HG03025 (cell line): ENCODE data around the gene KIF5C.

ENCODE experiments used
- ATAC-seq: cut with Tn5 transposase; IDR thresholded peaks from one replicate; pipeline ENCODE4 v1.9.1; 2021; ENCODE audit warnings: mild to moderate bottlenecking, moderate library complexity; ENCODE audit not compliant: unreplicated experiment, low FRiP score

The KIF5C gene

DNA sequence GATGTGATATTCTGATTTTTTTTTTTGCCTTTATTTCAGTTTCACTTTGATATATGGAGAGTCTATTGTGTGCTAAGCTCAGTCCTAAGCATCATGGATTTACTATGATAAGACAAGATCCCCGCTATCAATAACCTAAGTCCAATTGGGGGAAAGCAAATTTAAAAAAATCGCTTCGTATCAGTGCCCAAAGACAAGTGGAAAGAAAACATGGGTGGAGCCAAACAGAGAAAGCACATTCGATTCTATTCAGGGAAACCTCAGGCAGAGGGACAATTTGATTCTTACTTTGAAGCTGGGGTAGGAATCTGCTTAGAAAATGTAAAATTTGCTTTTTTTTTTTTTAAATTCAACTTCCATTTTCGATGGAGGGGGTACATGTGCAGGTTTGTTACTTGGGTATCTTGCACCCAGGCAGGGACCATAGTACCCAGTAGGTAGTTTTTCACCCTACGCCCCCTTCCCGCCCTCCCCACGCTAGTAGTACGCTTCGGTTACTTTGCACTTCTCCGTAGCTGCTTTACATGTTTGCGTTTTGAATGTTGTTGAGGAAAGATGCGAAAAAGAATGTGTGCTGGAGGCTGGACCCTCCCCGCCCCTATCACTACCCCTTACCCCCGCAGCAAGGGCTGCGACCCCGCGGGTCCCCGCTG lies 12.4 kb downstream of the KIF5C start:
- no peak for ATAC-seq

DNA sequence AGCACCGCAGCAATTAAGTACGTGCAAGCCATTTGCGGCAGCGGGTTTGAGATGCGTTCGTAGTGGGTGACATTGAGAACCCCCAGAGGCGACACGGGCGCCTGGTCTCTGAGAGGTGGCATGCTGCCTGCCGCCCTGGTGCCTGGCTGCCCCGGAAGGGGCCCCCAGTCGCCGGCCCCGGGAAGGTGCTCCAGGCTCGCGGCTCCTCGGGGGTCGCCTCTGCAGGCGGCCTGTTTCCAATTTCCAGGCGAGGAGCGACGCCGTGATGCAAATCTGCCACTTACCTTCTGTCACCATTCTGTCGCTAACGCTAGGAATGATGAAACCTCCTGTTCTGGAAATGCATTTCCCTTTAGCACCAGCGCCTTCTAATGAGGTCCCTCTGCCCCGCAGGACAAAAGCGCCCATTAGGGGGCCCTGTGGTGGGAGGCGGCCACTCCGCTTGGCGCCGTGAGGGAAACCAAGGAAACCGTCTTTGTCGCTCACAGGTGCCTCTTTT lies 13.0 kb downstream of the KIF5C start:
- ATAC-seq: no peak

DNA sequence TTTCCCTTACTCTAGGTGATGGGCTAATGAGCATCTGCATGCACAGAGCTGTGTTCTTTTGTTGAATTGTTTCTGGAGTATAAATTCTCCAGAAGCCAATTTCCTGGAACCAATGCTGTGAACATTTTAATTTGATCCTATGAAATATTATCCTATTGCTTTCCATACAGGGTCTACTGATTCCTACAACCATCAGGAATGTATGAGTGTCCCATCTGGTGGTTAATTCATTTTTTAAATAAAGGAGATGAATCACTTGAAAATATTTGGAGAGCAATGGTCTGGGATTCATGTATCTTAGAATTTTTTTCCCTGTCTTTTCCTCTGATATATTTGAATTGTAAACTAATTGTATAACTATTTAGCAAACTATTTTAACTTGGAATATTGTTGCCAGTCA lies 14.0 kb downstream of the KIF5C start:
- no peak for ATAC-seq

DNA sequence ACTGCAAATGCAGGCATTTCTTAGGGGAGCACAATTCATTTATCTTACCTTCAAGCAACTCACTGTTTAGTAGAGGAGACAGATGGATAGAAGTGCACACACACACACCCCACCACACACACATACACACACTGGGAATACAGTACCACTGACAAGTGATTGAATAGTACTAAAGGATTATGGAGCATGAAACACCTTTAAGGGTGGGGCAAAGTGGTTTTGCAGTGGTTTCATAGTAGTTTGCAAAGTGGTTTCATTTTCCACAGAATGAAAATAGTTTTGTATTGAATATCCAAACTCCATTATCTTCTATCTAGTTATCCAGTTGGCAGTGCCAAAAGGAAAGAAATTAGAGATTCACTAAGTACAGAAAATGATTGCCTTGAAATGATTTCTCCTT lies 18.9 kb downstream of the KIF5C start:
- no peak for ATAC-seq

DNA sequence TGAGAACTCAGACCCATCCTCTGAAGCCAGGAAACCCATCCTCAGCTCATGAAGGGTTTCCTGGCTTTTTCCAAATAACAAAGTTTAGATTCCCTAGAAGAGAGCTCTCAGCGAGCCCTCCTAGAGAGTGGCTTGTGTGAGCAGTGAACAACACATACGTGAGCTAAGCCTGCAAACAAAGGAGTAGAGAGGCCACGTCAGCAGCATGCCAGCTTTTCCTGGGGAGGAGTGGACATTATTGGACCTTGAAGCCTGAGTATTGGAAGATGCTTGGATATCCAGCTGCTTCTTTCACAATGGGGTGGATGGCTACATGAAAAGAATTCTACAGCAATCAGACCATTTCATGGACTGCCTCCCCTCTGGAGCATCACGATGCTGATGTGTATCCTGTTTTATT lies 21.1 kb downstream of the KIF5C start:
- ATAC-seq: no peak

DNA sequence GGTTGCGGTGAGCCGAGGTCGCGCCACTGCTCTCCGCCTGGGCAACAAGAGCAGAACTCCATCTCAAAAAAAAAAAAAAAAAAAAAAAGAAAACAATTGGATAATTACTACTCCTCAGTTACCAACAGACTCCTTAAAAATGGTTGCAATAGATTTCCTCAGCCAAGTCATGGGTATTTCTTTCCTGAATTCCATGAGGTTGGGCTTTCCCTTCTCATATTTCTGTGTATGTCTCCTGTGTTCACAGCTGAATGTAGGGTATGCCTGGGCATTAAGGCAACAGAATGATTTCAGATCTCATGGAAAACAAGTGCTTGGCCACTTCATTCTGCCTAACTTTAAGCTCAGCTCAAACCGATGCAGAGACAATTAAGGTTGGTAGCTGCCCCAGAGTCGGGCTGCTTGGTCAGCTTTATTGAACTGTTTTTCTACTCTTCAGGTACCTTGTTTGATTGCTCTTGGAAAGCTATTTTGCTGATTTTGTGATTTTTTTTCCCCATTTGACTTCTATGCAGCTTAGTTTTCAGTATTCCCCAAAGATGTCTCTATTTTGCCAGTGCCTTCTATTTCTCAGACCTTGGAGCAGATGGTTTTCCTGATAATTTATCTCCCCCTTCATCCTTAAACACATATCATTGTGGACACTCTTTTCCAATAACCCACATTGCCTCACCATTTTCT lies 24.8 kb downstream of the KIF5C start:
- no peak for ATAC-seq

DNA sequence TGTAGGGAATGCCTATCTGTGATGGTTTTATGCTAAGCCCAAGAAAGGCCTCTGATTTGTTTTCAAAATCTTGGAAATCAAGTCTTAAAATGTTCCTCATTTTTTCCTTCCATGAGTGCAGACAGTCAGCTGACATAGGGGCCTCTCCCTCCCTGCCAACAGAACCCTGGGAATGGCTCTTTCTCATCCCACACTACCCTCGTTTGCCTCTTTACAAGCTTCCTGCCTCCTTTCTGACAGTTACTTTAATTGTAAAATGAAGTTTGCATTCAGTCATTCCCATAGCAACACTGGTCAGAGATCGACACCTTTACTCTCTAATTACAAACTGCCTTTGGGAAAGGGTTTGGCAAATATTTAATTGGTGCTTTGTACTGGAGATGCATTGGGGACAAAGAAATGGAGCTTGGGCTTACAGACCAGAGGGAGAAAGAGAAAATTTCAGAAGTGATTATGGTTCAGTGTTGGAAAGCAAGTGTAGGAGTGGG lies 25.4 kb downstream of the KIF5C start:
- ATAC-seq: no peak

DNA sequence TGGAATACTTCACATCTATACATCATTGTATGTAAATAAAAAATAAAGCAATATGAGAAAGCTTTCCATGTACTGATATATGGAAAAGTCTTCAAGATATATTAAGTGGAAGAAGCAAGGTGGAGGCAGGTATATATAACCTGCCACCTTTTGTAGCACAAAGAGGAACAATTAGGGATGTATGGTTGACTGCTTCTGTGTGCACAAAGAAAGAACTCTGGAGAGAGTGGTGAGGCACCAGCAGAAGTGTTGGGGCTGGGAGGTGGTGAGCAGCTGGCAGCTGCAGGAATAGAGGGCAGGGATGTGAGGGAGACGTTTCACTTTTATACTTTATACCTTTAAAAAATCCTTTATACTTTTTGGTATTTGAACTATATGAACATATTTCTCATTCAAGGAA lies 26.1 kb downstream of the KIF5C start:
- ATAC-seq: no peak

DNA sequence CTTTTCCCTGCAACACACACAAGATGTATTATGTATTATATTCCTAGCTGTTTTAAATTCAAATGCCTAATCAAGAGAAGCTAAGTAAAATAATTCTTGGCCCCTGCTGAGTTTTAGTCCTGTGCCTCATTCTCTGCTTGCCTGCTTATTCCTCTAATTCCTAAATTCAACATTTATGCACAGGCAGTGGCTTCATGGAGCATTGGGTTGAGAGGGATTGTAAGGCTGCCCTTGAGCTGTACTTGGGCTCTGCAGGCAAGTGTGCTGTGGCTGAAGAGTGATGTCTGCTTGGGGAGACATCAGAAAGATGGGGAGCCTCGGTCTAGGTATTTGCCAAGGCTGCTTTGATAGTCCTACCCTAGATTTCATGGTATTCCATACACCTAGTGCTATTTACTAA lies 27.8 kb downstream of the KIF5C start:
- no peak for ATAC-seq

DNA sequence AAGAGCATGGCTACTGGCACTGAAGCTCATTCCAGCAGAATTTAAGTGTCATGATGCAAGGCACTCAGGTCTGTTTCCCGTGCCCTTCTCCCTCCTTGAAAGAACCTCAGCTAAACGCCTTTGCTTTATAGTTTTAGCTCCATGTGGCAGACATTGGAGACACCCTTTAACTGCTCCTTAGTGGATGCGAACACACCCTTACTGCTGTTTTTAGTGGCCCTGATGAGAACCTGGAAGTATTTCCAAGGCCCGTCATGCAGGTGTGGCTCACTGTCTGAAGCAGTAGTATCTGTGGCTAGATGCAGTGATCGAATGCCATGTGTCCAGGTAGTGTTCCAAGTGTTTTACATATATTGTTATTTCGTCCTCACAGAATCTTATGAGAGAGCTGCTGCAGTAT lies 28.3 kb downstream of the KIF5C start:
- ATAC-seq: no peak

DNA sequence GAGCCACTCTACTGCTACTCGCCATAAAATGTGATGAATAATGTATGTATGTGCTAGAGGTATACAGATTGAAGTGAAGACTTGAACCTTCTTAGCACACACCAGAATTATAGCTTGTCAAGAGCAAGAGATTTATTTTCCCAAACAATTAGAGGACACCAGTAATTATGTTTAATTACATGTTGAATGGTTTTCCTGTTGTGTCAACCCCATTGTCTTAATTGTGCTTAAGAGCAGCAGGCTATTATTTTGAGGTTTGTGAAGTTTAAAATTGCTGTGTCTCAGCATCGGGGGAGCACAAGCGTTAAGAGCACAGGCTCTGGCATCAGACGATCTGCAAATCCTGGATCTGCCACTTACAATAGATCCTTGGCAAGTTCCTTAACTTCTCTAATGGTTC lies 29.0 kb downstream of the KIF5C start:
- ATAC-seq: no peak

DNA sequence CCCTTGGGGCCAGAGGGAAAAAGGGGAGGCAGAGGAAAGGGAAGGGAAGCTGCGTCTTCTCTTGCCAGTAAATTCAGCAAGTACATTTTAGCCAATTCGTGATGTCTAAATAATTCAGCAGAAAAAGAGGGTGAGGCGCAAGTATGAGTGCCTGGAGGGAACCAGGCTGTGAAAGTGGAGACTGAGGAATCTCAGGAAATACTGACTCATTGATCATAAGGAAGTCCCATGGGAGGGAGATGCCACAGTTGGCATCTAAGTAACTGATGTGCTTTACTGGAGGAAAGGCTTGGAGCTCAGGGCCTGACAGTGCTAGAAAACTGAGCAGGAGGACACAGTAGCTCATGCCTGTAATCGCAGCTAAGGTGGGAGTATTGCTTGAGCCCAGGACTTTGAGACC lies 31.1 kb downstream of the KIF5C start:
- no peak for ATAC-seq

DNA sequence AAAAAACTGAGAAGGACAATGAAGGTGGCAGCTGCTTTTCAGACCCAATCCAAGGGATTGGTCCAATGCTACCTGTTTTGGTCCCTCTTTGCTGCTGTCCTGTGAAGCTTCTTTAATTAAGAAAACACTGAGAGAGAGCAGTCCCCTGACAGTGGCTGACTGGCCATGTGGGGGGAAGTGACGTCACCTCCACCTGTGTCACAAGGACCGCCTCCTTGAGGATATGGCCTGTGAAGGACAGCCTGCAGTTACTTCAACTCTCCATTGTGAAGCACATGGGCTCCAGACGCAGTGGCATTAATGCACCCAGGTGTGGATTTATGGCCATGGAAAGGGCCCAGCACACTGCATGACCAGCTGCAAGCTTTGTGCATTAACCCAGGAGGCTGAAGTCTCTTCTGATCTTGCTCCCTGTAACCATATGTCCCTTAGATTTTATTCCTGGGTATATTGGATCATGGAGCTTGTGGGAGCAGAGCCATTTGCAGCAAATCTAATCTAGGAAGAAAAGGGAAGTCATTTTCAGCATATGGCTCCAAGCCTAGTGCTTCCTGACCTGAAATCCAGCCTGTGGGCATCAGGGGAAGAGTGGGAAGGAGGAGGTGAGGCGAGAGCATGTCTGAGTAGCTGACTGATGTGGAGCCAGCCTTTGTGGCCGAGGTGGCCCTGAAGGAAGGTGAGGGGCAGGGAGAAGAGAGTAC lies 32.2 kb downstream of the KIF5C start:
- no peak for ATAC-seq

DNA sequence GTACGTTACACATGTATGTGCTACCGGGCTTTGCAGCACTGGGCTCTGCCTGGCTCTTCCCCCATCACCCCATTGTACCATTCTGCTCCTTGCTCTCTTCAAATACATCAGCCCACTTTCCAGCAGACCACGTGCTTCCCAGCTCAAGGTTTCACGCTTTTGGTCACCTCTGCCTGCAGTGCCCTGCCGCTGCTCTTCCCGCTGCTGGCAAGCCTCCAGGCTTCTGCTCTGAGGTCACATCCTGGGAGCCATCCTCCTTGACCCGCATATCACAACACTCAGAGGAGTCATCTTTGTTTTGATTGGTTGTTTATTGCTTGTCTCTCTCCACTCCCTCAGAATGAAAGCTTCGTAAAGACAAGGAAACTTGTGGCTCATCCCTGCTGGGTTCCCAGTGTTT lies 34.1 kb downstream of the KIF5C start:
- ATAC-seq: no peak

DNA sequence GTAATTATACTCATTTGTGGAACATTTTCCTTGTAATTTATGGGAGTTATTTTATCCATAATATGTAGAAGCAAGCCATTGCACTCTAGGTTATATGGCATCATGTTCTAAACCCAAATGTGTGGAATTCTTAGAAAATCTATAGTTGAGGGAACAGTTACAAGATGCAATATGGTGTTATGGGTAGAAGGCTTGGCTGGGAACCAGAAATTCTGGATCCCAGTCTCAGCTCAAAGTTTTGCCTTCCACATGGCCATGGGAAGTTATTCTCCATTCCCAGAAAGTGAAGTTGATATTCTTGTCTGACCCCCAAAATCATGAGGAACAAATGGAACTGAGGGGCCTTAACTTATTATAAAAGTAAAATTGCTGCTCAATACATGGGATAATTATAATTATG lies 38.0 kb downstream of the KIF5C start:
- ATAC-seq: no peak

DNA sequence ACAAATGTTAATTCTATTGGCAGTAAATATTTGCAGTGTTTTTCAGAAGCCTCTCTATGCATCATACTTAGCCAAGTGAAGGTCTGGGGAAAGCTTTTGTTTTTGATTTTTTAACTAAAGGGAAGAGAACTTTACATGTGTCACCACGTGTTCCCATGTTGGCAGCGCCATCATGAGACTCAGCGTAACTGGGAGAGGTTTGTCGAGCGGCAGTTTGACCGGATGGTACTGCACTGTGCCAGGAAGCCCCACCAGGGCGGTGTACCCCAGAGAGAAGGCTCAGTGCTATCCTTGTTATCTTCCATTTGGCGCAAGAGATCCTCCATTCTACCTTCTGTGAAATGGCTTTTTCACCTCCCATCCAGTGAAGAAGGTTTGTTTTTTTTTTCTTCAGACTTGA lies 38.5 kb downstream of the KIF5C start:
- ATAC-seq: no peak

DNA sequence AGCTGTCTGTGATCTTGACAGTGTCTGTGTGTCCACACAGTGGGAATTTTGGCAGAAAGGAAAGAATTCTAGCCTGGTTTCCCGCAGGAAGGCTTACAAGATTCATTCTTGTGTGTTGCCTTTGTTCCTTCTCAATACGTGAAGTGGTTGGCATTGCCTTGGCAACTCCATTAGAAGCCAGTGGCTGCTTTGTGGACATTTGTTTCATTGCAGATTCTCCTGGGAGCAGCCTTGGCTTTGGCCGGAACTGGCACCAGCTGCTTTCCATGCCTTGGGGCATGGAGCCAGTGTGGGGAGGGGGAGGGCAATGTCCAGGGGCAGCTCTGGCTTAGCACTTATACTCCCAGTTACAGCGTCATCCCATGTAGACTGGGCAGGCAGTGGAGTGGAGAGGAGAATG lies 39.4 kb downstream of the KIF5C start:
- ATAC-seq: no peak

DNA sequence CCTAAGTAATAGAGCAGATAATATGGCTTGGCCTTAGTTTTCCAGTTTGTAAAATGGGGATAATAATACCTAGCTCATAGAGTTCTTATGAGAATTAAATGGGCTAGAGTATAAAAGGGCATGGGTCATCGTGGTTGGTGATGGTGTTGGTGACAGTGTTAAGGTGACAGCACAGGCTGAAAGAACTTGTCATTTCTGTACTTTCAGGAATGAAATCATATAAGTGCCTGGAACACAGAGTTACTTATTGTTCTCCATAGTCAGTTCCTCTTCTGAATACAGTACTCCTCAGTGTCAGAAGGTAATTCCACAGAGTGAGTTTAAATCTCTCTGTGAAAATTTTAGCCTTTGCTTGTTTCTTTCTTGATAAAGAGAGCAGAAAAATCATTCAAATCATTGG lies 42.4 kb downstream of the KIF5C start:
- ATAC-seq: no peak

DNA sequence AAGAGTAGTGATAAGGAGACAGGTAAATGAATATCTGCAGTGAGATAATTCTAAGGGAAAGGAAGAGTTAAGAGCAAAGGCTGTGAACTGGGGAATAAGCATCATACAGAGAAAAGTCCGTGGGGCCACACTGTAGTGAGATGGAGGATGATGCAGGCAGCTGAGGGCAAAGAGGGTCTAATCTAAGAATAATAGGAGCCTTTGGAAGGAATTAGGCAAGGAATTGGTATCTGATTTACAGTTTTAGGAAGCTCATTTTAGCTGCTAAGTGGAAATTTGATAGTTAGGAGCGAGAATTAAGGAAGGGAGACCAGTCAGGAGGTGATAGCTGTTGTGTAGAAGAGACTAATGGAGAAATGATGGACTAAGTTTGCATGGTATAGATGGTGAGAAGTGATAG lies 43.5 kb downstream of the KIF5C start:
- no peak for ATAC-seq

DNA sequence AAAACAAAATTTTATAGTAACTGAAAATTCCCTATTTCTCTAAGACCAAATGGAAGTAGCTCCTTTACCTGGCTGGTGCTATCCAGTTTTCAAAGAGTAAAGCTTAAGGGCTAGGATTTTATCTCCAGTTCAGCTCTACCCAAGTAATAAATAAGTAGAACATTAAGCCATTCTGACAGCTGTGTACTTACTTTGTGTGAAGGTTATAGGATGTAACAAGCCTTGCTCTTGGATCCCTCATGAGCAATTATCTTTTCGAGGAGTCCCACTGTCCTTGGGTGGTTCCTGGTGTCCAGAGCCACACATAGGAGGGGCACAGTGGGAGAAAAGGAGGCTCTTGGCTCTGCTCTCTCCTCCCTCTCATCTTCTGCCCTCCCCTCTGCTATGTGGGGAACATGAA lies 45.5 kb downstream of the KIF5C start:
- no peak for ATAC-seq

DNA sequence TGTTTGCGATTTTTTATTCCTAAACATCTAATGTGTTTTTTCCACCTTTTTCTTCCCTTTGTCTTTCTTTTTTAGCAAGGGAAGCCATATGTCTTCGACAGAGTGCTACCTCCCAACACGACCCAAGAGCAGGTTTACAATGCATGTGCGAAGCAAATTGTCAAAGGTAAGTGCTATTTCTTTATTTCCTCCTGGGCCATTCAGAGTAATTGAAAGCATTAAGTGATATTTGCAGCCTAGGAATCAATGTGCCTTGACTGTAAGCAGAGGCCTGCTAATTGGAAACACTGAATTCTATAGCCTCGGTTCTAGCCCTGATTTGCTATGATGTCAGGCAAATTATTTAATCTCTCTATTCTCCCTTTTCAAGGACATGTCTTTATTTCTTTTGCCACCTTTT lies 47.0 kb downstream of the KIF5C start:
- no peak for ATAC-seq
